ENCODE data around the gene SMYD3.

DNA sequence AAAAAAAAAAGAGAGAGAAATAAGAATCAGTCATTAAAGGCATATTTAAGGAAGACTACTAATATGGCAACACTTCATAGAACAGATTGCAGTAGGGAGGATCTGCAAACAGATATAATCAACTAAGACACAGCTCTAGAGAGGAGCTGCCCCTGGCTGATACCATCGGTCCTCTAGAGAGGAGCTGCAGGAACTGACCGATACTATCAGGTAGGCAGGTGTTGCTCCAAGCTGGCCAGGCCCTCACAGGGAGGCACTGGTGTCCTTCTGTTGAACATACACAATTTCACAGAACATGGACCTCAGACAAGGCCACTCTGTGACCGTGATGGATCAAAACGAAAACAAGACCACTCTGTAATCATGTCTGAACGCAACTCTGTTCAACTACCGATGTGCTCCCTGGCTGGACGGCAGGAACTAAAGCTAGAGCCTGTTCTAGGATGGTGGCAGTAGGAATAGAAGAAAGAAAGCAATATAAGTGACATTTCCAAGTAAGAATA is 15.5 kb downstream of the SMYD3 start:
- TF ChIP-seq CTCF (IDR thresholded peaks at IDR 0.05) (no peak), POLR2A (IDR thresholded peaks at IDR 0.05) (no peak)
